Activated CD8-positive, alpha-beta T cell treated with anti-CD3 and anti-CD28 coated beads for 36 hours (primary cell): ENCODE measurements around the gene SMIM23. TPM values are rescaled to one million over a fixed set of nuclear protein-coding genes. Genes with fewer than 3 reads are reported as not detected.

Source experiments
- ATAC-seq: fragments of 200-7000 bp; cut with Tn5 transposase; one replicate; pipeline ENCODE4 v1.10.0; 2021; ENCODE audit warnings: mild to moderate bottlenecking, moderate library complexity
- CTCF ChIA-PET: fragments of 350-600 bp; sonication (Branson Sonifier 250); formaldehyde crosslinking; loops from one replicate; lab custom pipeline; 2021; ENCODE audit warnings: antibody characterized with exemption; lab: Charles Lee
- POLR2A ChIA-PET: fragments of 350-600 bp; sonication (Branson Sonifier 250); formaldehyde crosslinking; loops from one replicate; lab custom pipeline; 2021; ENCODE audit warnings: antibody characterized with exemption; lab: Charles Lee
- DNase-seq: peaks from one replicate; pipeline ENCODE4 v3.0.0-alpha.2; 2020
- H3K27ac Mint-ChIP-seq: one replicate; pipeline ENCODE4 v1.8.0; 2021; ENCODE audit warnings: mild to moderate bottlenecking, mixed read lengths
- H3K27me3 Mint-ChIP-seq: one replicate; pipeline ENCODE4 v1.8.0; 2021; ENCODE audit warnings: mixed read lengths
- H3K36me3 Mint-ChIP-seq: one replicate; pipeline ENCODE4 v1.8.0; 2021; ENCODE audit warnings: low read depth, mixed read lengths
- H3K4me1 Mint-ChIP-seq: one replicate; pipeline ENCODE4 v1.8.0; 2021; ENCODE audit warnings: low read depth, mixed read lengths
- H3K4me3 Mint-ChIP-seq: one replicate; pipeline ENCODE4 v1.8.0; 2021; ENCODE audit warnings: mild to moderate bottlenecking, moderate library complexity, mixed read lengths
- H3K9me3 Mint-ChIP-seq: one replicate; pipeline ENCODE4 v1.8.0; 2021; ENCODE audit warnings: mixed read lengths
- intact Hi-C: fragments of 100-400 bp; cut with micrococcal nuclease; formaldehyde crosslinking; loops from one replicate; pipeline ENCODE4 v1.10.0; 2022
- total RNA-seq, 2 experiments: library from RNA; stranded (reverse); gene quantifications; one replicate each; pipeline ENCODE4 v1.2.3, GENCODE V29; 2021
- TF ChIP-seq, protein P1 (sequence below): fragments of 200-600 bp; IDR thresholded peaks from one replicate; pipeline ENCODE4 v1.8.0; 2022; ENCODE audit warnings: antibody characterized with exemption, mild to moderate bottlenecking

Gene SMIM23
- total RNA-seq, 2 experiments from 2014 or later, result not detected

DNA sequence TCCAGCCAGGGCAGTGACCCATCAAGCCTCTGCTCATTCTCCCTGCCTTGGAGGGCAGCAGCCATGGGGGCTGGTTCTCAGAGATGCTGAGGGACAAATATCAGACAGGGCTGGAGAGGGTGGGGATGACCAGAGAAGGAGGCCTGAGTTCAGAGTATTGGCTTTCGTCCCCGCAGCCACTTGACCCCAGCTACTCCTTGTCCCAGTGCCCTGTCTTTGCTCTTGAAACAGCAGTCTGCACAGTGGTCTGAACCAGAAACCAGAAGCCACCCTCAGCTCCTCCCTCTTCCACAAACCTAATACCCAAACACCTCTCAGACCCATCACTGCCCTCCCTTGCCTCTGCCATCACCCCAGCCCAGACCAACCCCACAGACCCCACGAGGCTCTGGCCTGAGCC is 36.3 kb upstream of the SMIM23 start:
- Mint-ChIP-seq H3K9me3 (no peaks in the 10 kb centered on the region), H3K27me3 (no peaks in the 10 kb centered on the region), H3K4me3 (no peak overlapping the region), H3K4me1 (no peaks in the 10 kb centered on the region), H3K27ac (no peak overlapping the region), H3K36me3 (no peaks in the 10 kb centered on the region)
- POLR2A ChIA-PET, result no interaction called here
- TF ChIP-seq, protein P1, sequence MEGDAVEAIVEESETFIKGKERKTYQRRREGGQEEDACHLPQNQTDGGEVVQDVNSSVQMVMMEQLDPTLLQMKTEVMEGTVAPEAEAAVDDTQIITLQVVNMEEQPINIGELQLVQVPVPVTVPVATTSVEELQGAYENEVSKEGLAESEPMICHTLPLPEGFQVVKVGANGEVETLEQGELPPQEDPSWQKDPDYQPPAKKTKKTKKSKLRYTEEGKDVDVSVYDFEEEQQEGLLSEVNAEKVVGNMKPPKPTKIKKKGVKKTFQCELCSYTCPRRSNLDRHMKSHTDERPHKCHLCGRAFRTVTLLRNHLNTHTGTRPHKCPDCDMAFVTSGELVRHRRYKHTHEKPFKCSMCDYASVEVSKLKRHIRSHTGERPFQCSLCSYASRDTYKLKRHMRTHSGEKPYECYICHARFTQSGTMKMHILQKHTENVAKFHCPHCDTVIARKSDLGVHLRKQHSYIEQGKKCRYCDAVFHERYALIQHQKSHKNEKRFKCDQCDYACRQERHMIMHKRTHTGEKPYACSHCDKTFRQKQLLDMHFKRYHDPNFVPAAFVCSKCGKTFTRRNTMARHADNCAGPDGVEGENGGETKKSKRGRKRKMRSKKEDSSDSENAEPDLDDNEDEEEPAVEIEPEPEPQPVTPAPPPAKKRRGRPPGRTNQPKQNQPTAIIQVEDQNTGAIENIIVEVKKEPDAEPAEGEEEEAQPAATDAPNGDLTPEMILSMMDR, result no peak
- CTCF ChIA-PET, result no interaction called here
- no peak for ATAC-seq
- intact Hi-C loops, result no loop called here
- DNase-seq, result no peak

DNA sequence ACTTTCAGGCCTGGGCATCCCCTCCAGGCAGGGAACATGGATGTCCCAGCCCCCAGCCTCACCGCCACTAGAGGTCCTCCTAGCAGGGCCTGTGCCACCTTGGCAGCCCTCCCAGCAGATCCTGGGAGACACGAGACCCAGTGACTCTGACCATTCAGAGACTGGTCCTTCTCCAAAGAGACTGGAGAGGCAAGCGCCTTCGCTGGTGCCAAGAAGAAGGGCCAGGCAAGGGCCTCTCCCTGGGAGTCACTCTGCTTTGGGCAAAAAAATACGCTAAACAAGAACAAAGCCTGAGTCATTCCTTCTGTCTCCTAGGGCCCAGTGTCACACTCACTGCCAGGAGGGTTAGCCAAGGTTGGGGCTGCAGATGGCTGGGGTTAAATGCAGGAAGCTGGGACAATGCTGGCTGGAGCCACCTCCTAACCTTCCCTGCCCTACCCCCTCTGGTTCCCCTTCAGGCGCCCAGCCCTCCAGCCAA is 35.3 kb upstream of the SMIM23 start:
- no peak for ATAC-seq
- H3K4me1 Mint-ChIP-seq, result no peaks in the 10 kb centered on the region
- H3K27ac Mint-ChIP-seq, result no peak overlapping the region
- H3K36me3 Mint-ChIP-seq, result no peaks in the 10 kb centered on the region
- TF ChIP-seq, protein P1, result no peak
- H3K4me3 Mint-ChIP-seq, result no peak overlapping the region
- intact Hi-C loops, result no loop called here
- POLR2A ChIA-PET, result no interaction called here
- DNase-seq, result peak; percentile 12
- no peaks in the 10 kb centered on the region for H3K9me3 Mint-ChIP-seq
- no peaks in the 10 kb centered on the region for H3K27me3 Mint-ChIP-seq
- CTCF ChIA-PET, result no interaction called here

DNA sequence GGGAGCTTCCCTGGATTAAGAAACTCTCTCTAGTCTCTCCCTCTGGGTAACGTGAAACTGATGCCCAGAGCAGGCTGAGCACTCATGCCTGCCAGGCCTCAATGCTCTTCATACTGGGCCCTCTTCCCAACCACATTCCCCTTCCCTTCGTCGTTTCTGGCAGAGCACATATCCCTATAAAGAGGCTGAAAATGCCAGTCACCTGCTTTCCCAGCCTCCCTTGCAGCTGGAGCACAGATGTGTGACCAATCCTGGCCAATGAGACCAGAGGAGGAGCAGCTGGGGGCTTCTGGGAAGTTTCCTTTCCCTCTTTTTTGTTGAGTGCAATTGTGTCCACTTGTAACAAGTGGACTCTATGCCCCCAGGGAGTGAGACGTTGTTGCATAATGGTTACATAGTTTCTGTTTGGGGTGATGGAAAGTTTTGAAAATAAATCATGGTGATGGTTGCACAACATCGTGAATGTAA is 30.2 kb upstream of the SMIM23 start:
- TF ChIP-seq, protein P1, result no peak
- ATAC-seq (no peak), DNase-seq (no peak)
- Mint-ChIP-seq H3K27ac (no peak overlapping the region), H3K27me3 (no peaks in the 10 kb centered on the region), H3K4me1 (no peaks in the 10 kb centered on the region), H3K9me3 (no peaks in the 10 kb centered on the region), H3K36me3 (no peaks in the 10 kb centered on the region), H3K4me3 (no peak overlapping the region)
- intact Hi-C loops, result no loop called here
- POLR2A ChIA-PET, result no interaction called here
- CTCF ChIA-PET, result no interaction called here

DNA sequence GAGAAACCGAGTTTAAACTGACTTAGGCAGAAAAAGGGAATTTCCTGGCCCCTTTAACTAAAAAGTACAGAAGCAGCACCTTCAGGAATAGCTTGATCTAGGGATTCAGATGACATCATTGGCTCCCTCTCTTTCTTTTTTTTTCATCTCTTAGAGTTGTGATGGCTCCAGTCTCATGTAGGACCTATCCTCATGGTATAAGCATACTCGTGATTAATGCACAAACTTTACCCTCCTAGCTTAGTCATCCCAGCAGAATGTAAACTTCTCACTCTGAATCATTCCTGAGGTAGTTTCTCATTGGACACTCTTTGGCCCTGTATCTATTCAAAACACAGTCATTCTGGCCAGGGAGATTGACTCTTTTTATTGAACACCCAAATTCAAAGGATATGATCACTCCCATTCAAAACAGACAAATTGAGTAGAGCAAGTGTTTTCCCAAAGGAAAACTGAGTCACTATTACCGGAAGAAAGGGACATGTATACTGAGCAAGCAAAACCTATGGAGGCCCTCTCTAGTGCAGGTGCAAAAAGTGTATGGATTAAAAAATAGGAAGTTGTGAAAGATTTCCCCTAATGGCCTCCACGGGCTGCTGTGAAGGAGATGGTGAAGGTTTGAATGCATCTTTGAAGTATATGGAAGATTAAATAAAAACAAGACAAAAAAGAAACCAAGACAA is 27.6 kb upstream of the SMIM23 start:
- Mint-ChIP-seq H3K36me3 (no peaks in the 10 kb centered on the region), H3K27ac (no peak overlapping the region), H3K4me1 (no peaks in the 10 kb centered on the region), H3K27me3 (no peaks in the 10 kb centered on the region), H3K4me3 (no peak overlapping the region), H3K9me3 (no peaks in the 10 kb centered on the region)
- TF ChIP-seq, protein P1, result no peak
- intact Hi-C loops, result no loop called here
- DNase-seq (no peak), ATAC-seq (peak; percentile 61)
- CTCF ChIA-PET, result no interaction called here
- POLR2A ChIA-PET, result no interaction called here

DNA sequence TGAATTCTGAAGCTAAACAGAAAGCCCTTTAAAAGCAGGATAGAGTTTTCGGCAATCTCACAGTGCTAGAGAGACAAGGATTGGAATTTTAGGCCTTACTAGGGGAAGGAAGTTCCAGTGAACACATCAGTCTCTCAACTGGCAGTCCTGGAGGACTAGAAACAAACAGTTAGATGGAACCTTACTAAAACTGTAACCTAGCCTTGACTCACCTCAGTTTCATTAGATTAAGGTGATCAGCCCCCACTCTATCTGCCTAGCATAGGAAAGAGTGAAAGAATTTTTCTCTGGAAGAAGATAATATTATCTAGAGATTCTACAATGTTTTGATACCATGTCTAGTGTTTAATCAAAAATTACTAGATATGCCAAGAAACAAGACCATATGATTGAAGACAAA is 25.8 kb upstream of the SMIM23 start:
- H3K4me1 Mint-ChIP-seq, result no peaks in the 10 kb centered on the region
- no peaks in the 10 kb centered on the region for H3K36me3 Mint-ChIP-seq
- ChIA-PET POLR2A (no interaction called here), CTCF (no interaction called here)
- ATAC-seq (no peak), DNase-seq (no peak)
- H3K27ac Mint-ChIP-seq, result no peak overlapping the region
- TF ChIP-seq, protein P1, result no peak
- no peak overlapping the region for H3K4me3 Mint-ChIP-seq
- H3K9me3 Mint-ChIP-seq, result no peaks in the 10 kb centered on the region
- peaks cover 4% of the 10 kb centered on the region for H3K27me3 Mint-ChIP-seq
- intact Hi-C loops, result no loop called here
